ENCODE measurements around the gene UBE2R2. TPM values are rescaled to one million over a fixed set of nuclear protein-coding genes. Genes with fewer than 3 reads are reported as not detected.

UBE2R2 gene
- total RNA-seq, 1 experiment from 2014 or later, result 52.1 TPM

- Histone ChIP-seq H3K27ac (ENCODE audit: insufficient read length, low read depth, low read length) (no peak overlapping the region), H3K23ac (ENCODE audit: insufficient read length, low read depth, low read length) (no peak overlapping the region), H2BK120ac (ENCODE audit: low read depth, low read length, poor library complexity, severe bottlenecking) (no peak overlapping the region), H3K27me3 (ENCODE audit: insufficient read depth, low read length) (no peaks in the 10 kb centered on the region), H3K4me1 (ENCODE audit: insufficient read depth, low read length) (no peaks in the 10 kb centered on the region), H3K4ac (ENCODE audit: low read depth, low read length) (no peak overlapping the region), H3K23me2 (ENCODE audit: insufficient read length, low read depth, low read length, poor library complexity, severe bottlenecking) (no peaks in the 10 kb centered on the region), H3K4me2 (ENCODE audit: insufficient read depth, insufficient read length, low read length) (no peak overlapping the region), H2BK15ac (ENCODE audit: low read depth, low read length) (no peak overlapping the region), H3K9me3 (ENCODE audit: control insufficient read depth, low read depth, low read length) (no peaks in the 10 kb centered on the region), H2AK5ac (ENCODE audit: insufficient read length, low read length) (no peak overlapping the region), H4K5ac (ENCODE audit: insufficient read length, low read depth, low read length) (no peak overlapping the region), H3K14ac (ENCODE audit: insufficient read depth, low read length) (no peak overlapping the region), H4K8ac (replicated peaks; ENCODE audit: insufficient read length, low read depth, low read length) (no peak overlapping the region), H3T11ph (ENCODE audit: low read length) (no peak overlapping the region), H3K18ac (ENCODE audit: insufficient read length, low read depth, low read length) (no peak overlapping the region), H3K79me1 (ENCODE audit: insufficient read depth, low read depth, low read length, poor library complexity, severe bottlenecking) (peaks cover 7% of the 10 kb centered on the region), H3K9ac (ENCODE audit: extremely low read depth, insufficient read length, low read length) (no peak overlapping the region), H4K91ac (ENCODE audit: insufficient read length, low read depth, low read length) (no peak overlapping the region), H3K79me2 (ENCODE audit: insufficient read depth, low read length) (no peaks in the 10 kb centered on the region; the same call in 1 of the 2 replicates), H3K56ac (ENCODE audit: insufficient read length, low read depth, low read length) (no peak overlapping the region), H2AFZ (ENCODE audit: low read length) (no peak overlapping the region), H2BK12ac (ENCODE audit: insufficient read length, low read depth, low read length) (no peak overlapping the region), H2BK20ac (ENCODE audit: low read depth, low read length, poor library complexity, severe bottlenecking) (no peak overlapping the region), H4K20me1 (ENCODE audit: control insufficient read depth, insufficient read depth, insufficient read length) (no peaks in the 10 kb centered on the region), H2BK5ac (ENCODE audit: insufficient read length, low read length) (no peak overlapping the region)
- H3K27me3 Mint-ChIP-seq (ENCODE audit: low read depth), result no peaks in the 10 kb centered on the region; the same call in 1 of the 2 replicates
- TF ChIP-seq, protein P1, sequence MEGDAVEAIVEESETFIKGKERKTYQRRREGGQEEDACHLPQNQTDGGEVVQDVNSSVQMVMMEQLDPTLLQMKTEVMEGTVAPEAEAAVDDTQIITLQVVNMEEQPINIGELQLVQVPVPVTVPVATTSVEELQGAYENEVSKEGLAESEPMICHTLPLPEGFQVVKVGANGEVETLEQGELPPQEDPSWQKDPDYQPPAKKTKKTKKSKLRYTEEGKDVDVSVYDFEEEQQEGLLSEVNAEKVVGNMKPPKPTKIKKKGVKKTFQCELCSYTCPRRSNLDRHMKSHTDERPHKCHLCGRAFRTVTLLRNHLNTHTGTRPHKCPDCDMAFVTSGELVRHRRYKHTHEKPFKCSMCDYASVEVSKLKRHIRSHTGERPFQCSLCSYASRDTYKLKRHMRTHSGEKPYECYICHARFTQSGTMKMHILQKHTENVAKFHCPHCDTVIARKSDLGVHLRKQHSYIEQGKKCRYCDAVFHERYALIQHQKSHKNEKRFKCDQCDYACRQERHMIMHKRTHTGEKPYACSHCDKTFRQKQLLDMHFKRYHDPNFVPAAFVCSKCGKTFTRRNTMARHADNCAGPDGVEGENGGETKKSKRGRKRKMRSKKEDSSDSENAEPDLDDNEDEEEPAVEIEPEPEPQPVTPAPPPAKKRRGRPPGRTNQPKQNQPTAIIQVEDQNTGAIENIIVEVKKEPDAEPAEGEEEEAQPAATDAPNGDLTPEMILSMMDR (conservative IDR thresholded peaks at IDR 0.05), result no peak
- H3K27ac Mint-ChIP-seq, result no peak overlapping the region
- DNase-seq, result no peak
- H3K4me1 Mint-ChIP-seq, result peaks cover 0 to 5% of the 10 kb centered on the region in 2 experiments; a peak in 1 of 4 replicates
- no peak overlapping the region for H3K4me3 Mint-ChIP-seq
- H3K9me3 Mint-ChIP-seq, result no peaks in the 10 kb centered on the region
- peaks cover 2 to 29% (median 20%) of the 10 kb centered on the region in 3 experiments for H3K36me3 Mint-ChIP-seq (ENCODE audit: insufficient read depth in 1 of 3, low read depth in 3 of 3)
Measured at GRCh38 chr9:33894316-33894715, 77.4 kb downstream of the UBE2R2 start.
